Adrenal gland (tissue), 5 donors: ENCODE results near the gene PHF21A.

ENCODE experiments used
- POLR2A ChIP-seq, 2 donors: fragments of 450-650 bp; IDR thresholded peaks; one replicate each; pipeline ENCODE4 v1.6.1; 2017; ENCODE audit warnings: antibody characterized with exemption in 2 of 2, mild to moderate bottlenecking in 2 of 2, moderate library complexity in 1 of 2
- TF ChIP-seq, protein P1 (sequence below), 6 experiments: fragments of 450-650 bp in 4 of 6; fragments of 200-600 bp in 2 of 6; sonication (generic) in 1 of 6; IDR thresholded peaks; 1 replicate in 5 of 6; 2 replicates in 1 of 6; pipeline versions ENCODE4 v1.5.1 to v1.8.0; 2016 to 2021; ENCODE audit warnings: antibody characterized with exemption in 6 of 6, mild to moderate bottlenecking in 2 of 6, moderate library complexity in 1 of 6
- donor health status: DM: no; HTN: no; CAD: no.

- TF ChIP-seq, protein P1, sequence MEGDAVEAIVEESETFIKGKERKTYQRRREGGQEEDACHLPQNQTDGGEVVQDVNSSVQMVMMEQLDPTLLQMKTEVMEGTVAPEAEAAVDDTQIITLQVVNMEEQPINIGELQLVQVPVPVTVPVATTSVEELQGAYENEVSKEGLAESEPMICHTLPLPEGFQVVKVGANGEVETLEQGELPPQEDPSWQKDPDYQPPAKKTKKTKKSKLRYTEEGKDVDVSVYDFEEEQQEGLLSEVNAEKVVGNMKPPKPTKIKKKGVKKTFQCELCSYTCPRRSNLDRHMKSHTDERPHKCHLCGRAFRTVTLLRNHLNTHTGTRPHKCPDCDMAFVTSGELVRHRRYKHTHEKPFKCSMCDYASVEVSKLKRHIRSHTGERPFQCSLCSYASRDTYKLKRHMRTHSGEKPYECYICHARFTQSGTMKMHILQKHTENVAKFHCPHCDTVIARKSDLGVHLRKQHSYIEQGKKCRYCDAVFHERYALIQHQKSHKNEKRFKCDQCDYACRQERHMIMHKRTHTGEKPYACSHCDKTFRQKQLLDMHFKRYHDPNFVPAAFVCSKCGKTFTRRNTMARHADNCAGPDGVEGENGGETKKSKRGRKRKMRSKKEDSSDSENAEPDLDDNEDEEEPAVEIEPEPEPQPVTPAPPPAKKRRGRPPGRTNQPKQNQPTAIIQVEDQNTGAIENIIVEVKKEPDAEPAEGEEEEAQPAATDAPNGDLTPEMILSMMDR (IDR thresholded peaks at IDR 0.05), result no peak
- no peak for TF ChIP-seq POLR2A (IDR thresholded peaks at IDR 0.05)
Measured at GRCh38 chr11:45995342-45995734, 125.9 kb downstream of the PHF21A start.
